ENCODE data around the gene SHF.
A peak's percentile ranks its signal among the peaks of the same experiment; 100 is the strongest.

SHF gene

GRCh38 chr15:45203182-45203581, 15.4 kb upstream of the SHF start:
- no peak overlapping the region for H3K9ac ChIP-seq (ENCODE audit: low read depth, low read length)
- H2AFZ ChIP-seq (ENCODE audit: low read depth, low read length) = no peak overlapping the region
- H3K4me2 ChIP-seq (ENCODE audit: insufficient read depth, low read length) = no peak overlapping the region
- no peaks in the 10 kb centered on the region for H3K79me2 ChIP-seq (ENCODE audit: insufficient read depth, low read length)
- H3K36me3 ChIP-seq (ENCODE audit: insufficient read depth, low read length) = no peaks in the 10 kb centered on the region
- no peaks in the 10 kb centered on the region for H3K9me3 ChIP-seq (ENCODE audit: insufficient read depth, low read length, severe bottlenecking)
- no peak for TF ChIP-seq EZH2 (IDR thresholded peaks at IDR 0.05; ENCODE audit: borderline replicate concordance, low read depth, low read length, severe bottlenecking)
- TF ChIP-seq CTCF (IDR thresholded peaks at IDR 0.05; ENCODE audit: borderline replicate concordance, extremely low read depth, low read length, poor library complexity, severe bottlenecking) = no peak
- DNase-seq = no peak
- no peak overlapping the region for H3K4me3 ChIP-seq (ENCODE audit: low read depth in 1 of 2, low read length in 2 of 2)
- H3K4me1 ChIP-seq (ENCODE audit: insufficient read depth, low read length) = peaks cover 31% of the 10 kb centered on the region
- ATAC-seq (ENCODE audit: insufficient read depth, low read depth) = no peak
- no peak overlapping the region for H3K27ac ChIP-seq (ENCODE audit: low read length)
- no peaks in the 10 kb centered on the region for H3K27me3 ChIP-seq (ENCODE audit: insufficient read depth, low read length, poor library complexity)
- H4K20me1 ChIP-seq (ENCODE audit: insufficient read depth, low read length) = no peaks in the 10 kb centered on the region

- Histone ChIP-seq H2AFZ (ENCODE audit: low read depth, low read length) (peak overlapping the region; percentile 92; the same call in 1 of the 2 replicates), H3K36me3 (ENCODE audit: insufficient read depth, low read length) (no peaks in the 10 kb centered on the region), H4K20me1 (ENCODE audit: insufficient read depth, low read length) (no peaks in the 10 kb centered on the region), H3K4me1 (ENCODE audit: insufficient read depth, low read length) (peaks cover 40% of the 10 kb centered on the region), H3K9ac (ENCODE audit: low read depth, low read length) (no peak overlapping the region), H3K4me2 (ENCODE audit: insufficient read depth, low read length) (peak overlapping the region; percentile 93; the same call in 1 of the 2 replicates), H3K27ac (ENCODE audit: low read length) (no peak overlapping the region), H3K79me2 (ENCODE audit: insufficient read depth, low read length) (no peaks in the 10 kb centered on the region), H3K9me3 (ENCODE audit: insufficient read depth, low read length, severe bottlenecking) (no peaks in the 10 kb centered on the region), H3K27me3 (ENCODE audit: insufficient read depth, low read length, poor library complexity) (no peaks in the 10 kb centered on the region), H3K4me3 (ENCODE audit: low read depth in 1 of 2, low read length in 2 of 2) (no peak overlapping the region)
- TF ChIP-seq CTCF (IDR thresholded peaks at IDR 0.05; ENCODE audit: borderline replicate concordance, extremely low read depth, low read length, poor library complexity, severe bottlenecking) = no peak
- no peak for TF ChIP-seq EZH2 (IDR thresholded peaks at IDR 0.05; ENCODE audit: borderline replicate concordance, low read depth, low read length, severe bottlenecking)
- ATAC-seq (ENCODE audit: insufficient read depth, low read depth) (no peak), DNase-seq (no peak)
Observed at GRCh38 chr15:45201869-45202268, 14.1 kb upstream of the SHF start.

GRCh38 chr15:45201557-45201859, 13.7 kb upstream of the SHF start:
- DNase-seq = no peak
- peak overlapping the region in 1 of 2 experiments; percentile 61; a peak in 1 of 4 replicates for H3K4me3 ChIP-seq (ENCODE audit: low read depth in 1 of 2, low read length in 2 of 2)
- no peak overlapping the region for H3K27ac ChIP-seq (ENCODE audit: low read length)
- H3K4me1 ChIP-seq (ENCODE audit: insufficient read depth, low read length) = peaks cover 42% of the 10 kb centered on the region
- peak overlapping the region; percentile 93 for H3K4me2 ChIP-seq (ENCODE audit: insufficient read depth, low read length)
- H3K79me2 ChIP-seq (ENCODE audit: insufficient read depth, low read length) = no peaks in the 10 kb centered on the region
- H4K20me1 ChIP-seq (ENCODE audit: insufficient read depth, low read length) = no peaks in the 10 kb centered on the region
- H3K9ac ChIP-seq (ENCODE audit: low read depth, low read length) = peak overlapping the region; percentile 74; the same call in 1 of the 2 replicates
- no peak for ATAC-seq (ENCODE audit: insufficient read depth, low read depth)
- TF ChIP-seq EZH2 (IDR thresholded peaks at IDR 0.05; ENCODE audit: borderline replicate concordance, low read depth, low read length, severe bottlenecking) (no peak), CTCF (IDR thresholded peaks at IDR 0.05; ENCODE audit: borderline replicate concordance, extremely low read depth, low read length, poor library complexity, severe bottlenecking) (no peak)
- peak overlapping the region; percentile 92 for H2AFZ ChIP-seq (ENCODE audit: low read depth, low read length)
- no peaks in the 10 kb centered on the region for H3K9me3 ChIP-seq (ENCODE audit: insufficient read depth, low read length, severe bottlenecking)
- H3K27me3 ChIP-seq (ENCODE audit: insufficient read depth, low read length, poor library complexity) = no peaks in the 10 kb centered on the region
- H3K36me3 ChIP-seq (ENCODE audit: insufficient read depth, low read length) = no peaks in the 10 kb centered on the region

All from DND-41 (cell line).